KBM-7 (cell line): Measurements from ENCODE around the gene PDE2A.
"Not testable (repeated sequence)": the region's sequence is repeated elsewhere in the genome, so short reads cannot be mapped to it uniquely, and the experiment has no call there.

Experiments
- DNase-seq: peaks from one replicate; pipeline ENCODE4 v3.0.0-alpha.2; 2015
- in situ Hi-C: fragments of 300-500 bp; cut with MboI; formaldehyde crosslinking; loops from 2 replicates; pipeline ENCODE4 v1.14.3; 2020; ENCODE audit warnings: low sequenced_read_pairs, low pct_unique_long_range_greater_than_20kb, mixed read lengths

Gene PDE2A

DNA sequence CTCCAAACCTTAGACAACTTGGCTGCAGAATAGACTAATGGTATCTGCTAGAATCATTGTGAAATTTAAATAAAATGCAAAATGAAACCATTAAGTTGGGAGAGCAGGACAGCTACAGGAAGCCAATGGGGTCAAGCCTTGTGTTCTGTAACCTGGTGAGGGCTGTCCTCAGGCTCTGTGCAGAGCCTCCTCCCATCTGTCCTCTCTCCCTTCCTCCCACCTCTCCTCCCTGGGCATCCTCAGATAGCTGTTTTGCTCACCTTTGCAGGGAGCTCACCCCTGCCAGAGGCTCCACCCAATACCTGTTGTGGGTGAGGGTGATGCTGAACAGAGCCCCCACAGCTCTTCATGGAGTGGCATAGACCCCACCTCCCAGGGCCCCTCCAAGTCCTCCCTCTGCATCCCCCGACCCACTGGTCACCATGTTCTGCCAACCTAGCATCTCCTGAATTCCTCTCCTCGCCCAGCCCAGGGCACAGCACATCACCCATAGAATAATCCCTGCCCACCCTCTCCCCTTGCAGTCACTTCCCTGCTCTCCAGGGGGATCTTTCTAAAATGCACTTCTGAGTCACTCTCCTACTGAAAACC is 100.3 kb downstream of the PDE2A start:
- in situ Hi-C loops, result no loop called here
- DNase-seq, result no peak

DNA sequence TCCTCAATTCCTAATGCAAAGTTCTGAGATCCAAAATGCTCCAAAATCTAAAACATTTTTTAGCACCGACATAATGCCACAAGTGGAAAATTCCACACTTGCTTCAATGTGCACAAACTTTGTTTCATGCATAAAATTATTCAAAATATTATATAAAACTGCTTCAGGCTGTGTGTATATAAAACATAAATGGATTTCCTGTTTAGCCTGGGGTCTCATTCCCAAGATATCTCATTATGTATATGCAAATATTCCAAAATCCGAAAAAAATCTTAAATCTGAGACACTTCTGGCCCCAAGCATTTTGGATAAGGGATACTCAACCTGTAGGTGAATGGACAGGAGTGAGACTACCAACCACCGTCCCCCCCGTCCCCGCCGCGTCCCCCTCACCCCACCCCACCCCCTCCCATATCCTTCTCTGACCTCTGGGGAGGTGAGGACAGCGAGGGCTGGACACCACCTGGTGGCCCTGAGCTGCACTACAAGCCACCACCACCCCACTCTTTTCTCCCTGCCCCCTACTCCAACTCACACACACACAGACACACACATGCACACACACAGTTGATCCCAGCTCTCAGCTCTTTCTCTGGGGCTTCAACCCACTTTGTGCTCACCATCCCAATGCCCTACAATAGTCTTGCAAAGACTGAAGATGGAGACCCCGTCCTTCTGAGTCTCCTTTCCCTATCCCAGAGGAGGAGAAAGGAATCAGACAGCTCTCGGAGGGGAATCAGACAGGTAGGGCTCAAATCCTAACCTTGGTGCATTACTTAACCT is 101.0 kb downstream of the PDE2A start:
- DNase-seq, result peak; percentile 62
- in situ Hi-C loops, result no loop called here

GRCh38 chr11:72572540-72572939 is 101.7 kb downstream of the PDE2A start:
- DNase-seq, in situ Hi-C loops: not testable (repeated sequence)

- in situ Hi-C loops, result no loop called here
Measured at GRCh38 chr11:72570893-72571661, 103.1 kb downstream of the PDE2A start.

DNA sequence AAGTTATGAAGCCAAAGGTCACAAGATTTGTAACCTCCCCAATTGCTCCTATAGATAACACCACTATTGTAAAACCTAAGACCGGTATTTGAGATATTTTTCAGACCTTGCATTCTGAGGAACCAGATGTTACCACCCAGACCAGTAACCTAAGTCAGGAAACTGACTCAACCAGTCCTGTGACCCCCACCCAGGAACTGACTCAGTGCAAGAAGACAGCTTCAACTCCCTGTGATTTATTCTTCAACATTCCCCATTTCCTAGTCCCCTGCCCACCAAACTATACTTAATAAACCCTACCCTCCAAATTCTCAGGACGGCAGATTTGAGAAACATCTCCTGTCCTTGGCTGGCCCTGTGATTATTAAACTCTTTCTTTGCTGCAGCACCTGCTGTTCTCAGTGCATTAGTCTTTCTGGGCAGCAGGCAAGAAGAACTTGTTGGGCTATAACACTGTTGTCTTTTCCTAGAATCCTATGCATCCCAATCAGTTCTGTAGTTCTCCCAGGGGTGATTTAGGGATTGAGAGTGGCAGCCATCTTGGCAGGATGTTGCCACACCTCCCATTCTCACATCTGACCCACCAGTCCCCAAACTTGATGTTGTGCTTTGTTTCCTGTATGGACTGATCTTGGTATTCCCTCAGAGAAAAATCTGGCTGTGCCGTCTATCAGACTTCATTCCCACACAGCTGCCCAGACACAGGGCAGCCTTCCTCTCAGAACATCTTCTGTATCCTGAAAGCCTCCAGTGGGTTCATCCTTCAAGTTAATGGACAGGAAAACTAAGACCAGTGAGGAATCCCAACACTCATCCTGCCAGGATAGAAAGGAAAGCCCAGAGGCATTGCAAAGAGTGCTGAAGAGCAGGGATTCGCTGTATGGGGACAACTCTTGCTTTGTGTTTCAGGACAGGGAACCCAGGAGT is 104.0 kb downstream of the PDE2A start:
- in situ Hi-C loops, result no loop called here
- no peak for DNase-seq

More at GRCh38 chr11:72570893-72571661, 103.1 kb downstream of the PDE2A start:
- no peak for DNase-seq

GRCh38 chr11:72568861-72569260 is 105.4 kb downstream of the PDE2A start:
- in situ Hi-C loops, result no loop called here
- no peak for DNase-seq

DNA sequence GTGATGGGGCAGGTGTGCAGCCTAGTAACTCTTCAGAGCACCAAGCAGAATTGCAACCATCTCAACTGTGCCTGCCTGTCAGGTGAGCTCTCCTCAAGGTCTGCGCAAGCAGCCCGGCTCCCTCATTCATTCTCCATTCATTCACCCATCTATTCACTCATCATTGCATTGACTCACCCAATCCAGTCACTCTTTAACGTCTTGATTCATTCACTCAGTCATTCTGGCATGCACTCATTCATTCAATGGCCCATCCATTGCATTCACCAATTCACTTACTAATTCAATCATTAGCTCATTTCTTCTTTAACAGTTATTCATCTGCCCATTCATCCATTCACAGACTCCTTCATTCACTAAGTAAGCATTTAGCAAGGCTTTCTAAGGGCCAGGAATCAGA is 111.8 kb downstream of the PDE2A start:
- DNase-seq, result no peak

GRCh38 chr11:72561856-72562255 is 112.4 kb downstream of the PDE2A start:
- DNase-seq, result no peak
- in situ Hi-C loops, result no loop called here

More for the DNA sequence above, 111.8 kb downstream of the PDE2A start:
- in situ Hi-C loops, result no loop called here

DNA sequence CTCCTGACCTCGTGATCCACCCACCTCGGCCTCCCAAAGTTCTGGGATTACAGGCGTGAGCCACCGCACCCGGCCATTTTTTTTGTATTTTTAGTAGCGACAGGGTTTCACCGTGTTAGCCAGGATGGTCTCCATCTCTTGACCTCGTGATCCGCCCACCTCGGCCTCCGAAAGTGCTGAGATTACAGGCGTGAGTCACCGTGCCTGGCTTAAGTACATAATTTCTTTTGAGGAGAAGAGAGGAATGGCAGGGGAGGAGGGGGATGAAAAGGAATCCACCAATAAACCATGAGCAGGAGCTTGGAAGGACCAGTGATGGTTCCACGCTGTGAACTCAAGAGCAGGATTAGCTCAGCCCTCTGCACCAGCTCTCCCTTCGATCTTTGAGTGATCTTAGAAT is 113.4 kb downstream of the PDE2A start:
- in situ Hi-C loops, DNase-seq: not testable (repeated sequence)

DNA sequence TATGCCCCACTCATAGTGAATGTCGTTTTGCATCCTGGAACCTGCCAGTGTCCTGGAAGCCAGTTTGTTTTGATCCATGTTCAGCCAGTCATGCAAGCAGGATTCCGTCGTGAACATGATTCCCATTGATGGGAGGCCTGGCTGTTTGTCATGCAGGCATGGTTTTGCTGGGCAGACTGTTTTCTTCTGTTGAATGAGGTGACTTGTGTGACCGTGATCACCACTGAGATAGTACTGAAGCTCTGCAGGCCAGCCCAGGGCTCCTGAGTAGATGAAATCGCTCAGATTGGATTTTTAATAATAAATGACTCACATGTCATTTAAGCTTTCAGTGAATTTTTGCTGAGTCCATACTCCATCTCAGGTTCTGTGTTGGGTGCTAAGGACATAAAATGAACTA is 117.8 kb downstream of the PDE2A start:
- DNase-seq, result no peak
- in situ Hi-C loops, result no loop called here

DNA sequence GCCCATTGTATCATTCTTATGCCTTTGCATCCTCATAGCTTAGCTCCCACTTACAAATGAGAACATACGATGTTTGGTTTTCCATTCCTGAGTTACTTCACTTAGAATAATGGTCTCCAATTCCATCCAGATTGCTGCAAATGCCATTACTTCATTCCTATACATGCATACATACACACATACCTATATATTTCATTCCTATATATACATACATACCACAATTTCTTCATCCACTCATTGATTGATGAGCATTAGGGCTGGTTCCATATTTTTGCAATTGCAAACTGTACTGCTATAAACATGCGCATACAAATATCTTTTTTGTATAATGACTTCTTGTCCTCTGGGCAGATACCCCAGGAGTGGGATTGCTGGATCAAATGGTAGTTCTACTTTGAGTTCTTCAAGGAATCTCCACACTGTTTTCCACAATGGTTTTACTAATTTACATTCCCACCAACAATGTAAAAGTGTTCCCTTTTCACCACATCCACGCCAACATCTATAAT is 119.2 kb downstream of the PDE2A start:
- DNase-seq, result not testable (repeated sequence)

GRCh38 chr11:72553706-72554105 is 120.5 kb downstream of the PDE2A start:
- in situ Hi-C loops, result no loop called here
- peak; percentile 54 for DNase-seq

More for the DNA sequence above, 119.2 kb downstream of the PDE2A start:
- in situ Hi-C loops, result not testable (repeated sequence)

DNA sequence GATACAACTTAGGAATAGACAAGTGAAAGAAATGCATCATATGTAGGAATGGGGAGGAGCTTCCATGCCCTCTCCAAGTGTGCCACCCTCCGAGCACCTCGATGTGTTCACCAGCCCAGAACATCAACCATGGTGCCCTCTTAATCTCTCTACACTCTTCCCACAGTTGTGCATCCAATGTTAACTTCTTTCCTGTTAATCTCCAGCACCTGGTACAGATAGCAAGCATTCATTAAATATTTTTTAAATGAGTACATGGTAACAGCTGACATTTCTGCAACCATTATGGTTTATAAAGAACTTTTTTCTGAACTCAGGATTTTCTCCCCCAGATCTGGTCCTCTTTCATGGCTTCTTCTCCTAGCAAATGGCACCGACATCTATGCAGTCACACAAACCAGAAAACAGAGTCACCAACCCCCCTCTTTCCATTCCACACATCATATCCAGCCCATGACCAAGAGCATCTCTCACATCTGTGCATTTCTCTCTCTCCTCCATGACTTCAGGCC is 121.8 kb downstream of the PDE2A start:
- in situ Hi-C loops, result no loop called here
- no peak for DNase-seq

DNA sequence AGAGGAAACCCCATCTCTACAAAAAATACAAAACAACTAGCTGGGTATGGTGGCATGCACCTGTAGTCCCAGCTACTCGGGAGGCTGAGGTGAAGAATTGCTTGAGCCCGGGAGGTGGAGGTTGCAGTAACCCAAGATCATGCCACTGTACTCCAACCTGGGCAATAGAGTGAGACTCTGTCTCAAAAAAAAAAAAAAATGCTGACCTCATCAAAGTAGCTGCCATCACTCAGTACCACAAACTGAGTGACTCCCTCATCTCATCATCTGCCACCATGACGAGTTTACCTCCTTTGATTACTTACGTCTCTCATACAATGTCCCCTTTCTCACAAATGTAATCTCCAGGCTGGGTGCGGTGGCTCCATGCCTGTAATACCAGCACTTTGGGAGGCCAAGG is 122.7 kb downstream of the PDE2A start:
- in situ Hi-C loops, result no loop called here
- no peak for DNase-seq

- in situ Hi-C loops, result no loop called here
- no peak for DNase-seq
Measured at GRCh38 chr11:72548463-72548862, 125.8 kb downstream of the PDE2A start.

- no peak for DNase-seq
- in situ Hi-C loops, result no loop called here
Measured at GRCh38 chr11:72546866-72547265, 127.4 kb downstream of the PDE2A start.

DNA sequence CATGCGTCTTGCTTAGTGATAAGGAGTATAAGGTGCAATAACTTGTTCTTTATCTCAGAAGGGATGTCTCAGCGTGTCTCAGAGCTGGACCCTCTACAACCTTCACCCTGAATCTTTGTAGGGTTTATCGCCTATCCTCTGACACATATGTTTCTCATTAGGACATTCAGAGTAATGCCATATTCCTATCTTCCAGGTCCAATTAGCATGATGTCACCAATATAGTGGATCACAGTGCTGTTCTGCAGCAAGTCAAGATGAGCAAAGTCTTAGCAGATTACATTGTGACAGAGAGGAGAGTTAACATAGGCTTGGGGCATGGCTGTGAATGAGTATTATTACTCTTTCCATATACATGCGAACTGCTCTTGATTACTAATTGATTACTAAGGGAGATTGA is 129.6 kb downstream of the PDE2A start:
- in situ Hi-C loops, result no loop called here
- no peak for DNase-seq

GRCh38 chr11:72543849-72544542 is 130.2 kb downstream of the PDE2A start:
- in situ Hi-C loops, result no loop called here
- DNase-seq, result no peak
